Esophagus squamous epithelium (tissue), 5 donors: ENCODE measurements around the gene CASKIN1. TPM values are rescaled to one million over a fixed set of nuclear protein-coding genes. Genes with fewer than 3 reads are reported as not detected.

Experiments used
- DNase-seq: peaks from one replicate; lab custom pipeline; 2025; lab: John Stamatoyannopoulos, UW
- H3K27ac ChIP-seq, 4 donors: fragments of 200-600 bp; sonication (generic); one replicate each; pipeline ENCODE4 v1.5.1; 2016 to 2019; ENCODE audit warnings: mild to moderate bottlenecking in 1 of 4
- H3K27me3 ChIP-seq, 4 donors: fragments of 200-600 bp; sonication (generic); 1 replicate in 3 of 4; 2 replicates in 1 of 4; pipeline versions ENCODE4 v1.5.1 to v1.6.0; 2017 to 2021; ENCODE audit warnings: antibody characterized with exemption in 1 of 4
- H3K36me3 ChIP-seq, 3 donors: fragments of 200-600 bp; sonication (generic); one replicate each; pipeline ENCODE4 v1.5.1; 2016 to 2019
- H3K4me1 ChIP-seq, 3 donors: fragments of 200-600 bp; sonication (generic); one replicate each; pipeline ENCODE4 v1.5.1; 2017 to 2019
- H3K4me3 ChIP-seq, 4 donors: fragments of 200-600 bp; sonication (generic); 1 replicate in 3 of 4; 2 replicates in 1 of 4; pipeline ENCODE4 v1.5.1; 2016 to 2019; ENCODE audit warnings: mild to moderate bottlenecking in 2 of 4, moderate library complexity in 1 of 4
- H3K9me3 ChIP-seq, 3 donors: fragments of 200-600 bp; sonication (generic); one replicate each; pipeline ENCODE4 v1.5.1; 2016 to 2019
- CTCF ChIP-seq, 6 experiments: fragments of 450-650 bp in 4 of 6; fragments of 200-600 bp in 2 of 6; sonication (generic) in 2 of 6; IDR thresholded peaks; one replicate each; pipeline ENCODE4 v1.5.1; 2016 to 2019; ENCODE audit warnings: antibody characterized with exemption in 6 of 6, mild to moderate bottlenecking in 4 of 6, moderate library complexity in 4 of 6
- POLR2A ChIP-seq, 4 donors: fragments of 450-650 bp; IDR thresholded peaks; one replicate each; pipeline ENCODE4 v1.6.1; 2017; ENCODE audit warnings: antibody characterized with exemption in 4 of 4, mild to moderate bottlenecking in 4 of 4, moderate library complexity in 3 of 4
- WGBS, 2 donors: methylation state at CpG; one replicate each; pipeline ENCODE4 v1.1.5; 2018; 5-methylcytosine and 5-hydroxymethylcytosine counted together
- intact Hi-C: fragments of 100-400 bp; cut with DNase I; formaldehyde crosslinking; loops from one replicate; pipeline ENCODE4 v1.15.0; 2022
- total RNA-seq, 4 donors: library from RNA; depleted of rRNA; stranded (reverse); fragments of >200 nt; gene quantifications; one replicate each; pipeline ENCODE4 v1.1.0, GENCODE V29; 2016
- donor health status: DM: yes; HTN: yes; CAD: no.

The CASKIN1 gene
- total RNA-seq, 4 donors from 2014 or later, result 0.04 to 0.38 TPM; not detected in 2

DNA sequence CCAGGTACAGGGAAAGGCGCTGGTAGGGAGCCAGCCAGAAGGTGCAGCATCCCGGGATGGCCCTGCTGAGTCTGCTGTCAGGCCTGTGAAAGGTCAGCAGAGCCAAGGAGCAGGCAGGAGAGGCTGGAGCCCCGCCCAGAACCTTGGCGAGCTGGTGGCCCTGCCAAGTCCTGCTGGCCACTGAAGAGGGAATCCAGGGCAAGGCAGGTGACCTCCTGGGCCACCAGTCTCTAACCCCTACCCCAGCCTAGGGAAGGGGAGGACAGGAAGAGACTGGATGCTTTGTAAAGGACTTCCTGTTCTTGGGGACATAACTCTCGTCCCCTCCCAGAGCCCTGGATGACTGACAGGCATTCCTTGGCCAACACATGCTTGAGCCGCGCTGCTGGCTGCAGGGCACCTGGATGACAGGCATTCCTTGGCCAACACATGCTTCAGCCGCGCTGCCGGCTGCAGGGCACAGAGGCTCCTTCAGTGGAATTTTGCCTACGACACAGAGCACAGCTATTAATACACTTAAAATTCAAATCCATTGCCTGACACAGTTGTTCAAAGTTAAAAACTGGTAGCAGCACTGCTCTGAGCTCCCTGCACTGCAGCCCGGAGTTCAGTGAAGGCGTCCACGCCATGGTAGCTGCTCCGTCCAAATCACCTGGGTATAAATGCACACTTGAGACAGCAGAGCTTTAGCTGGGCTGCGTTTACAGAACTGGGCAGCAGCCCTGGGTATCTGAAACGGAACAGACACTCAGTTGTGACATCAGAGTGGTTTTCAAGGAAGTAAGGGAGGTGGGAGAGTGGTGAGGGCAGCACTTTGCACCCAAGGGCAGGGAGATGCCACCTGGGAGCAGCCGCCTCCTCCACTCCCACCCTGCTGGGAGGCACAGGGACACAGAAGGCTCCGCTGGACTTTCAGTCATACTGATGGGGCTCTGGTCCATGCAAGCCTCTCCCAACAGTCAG, 16.2 kb upstream of the CASKIN1 start:
- TF ChIP-seq POLR2A (IDR thresholded peaks at IDR 0.05), result no peak
- TF ChIP-seq CTCF (IDR thresholded peaks at IDR 0.05), result no peak
- Histone ChIP-seq H3K36me3 (peaks cover 11 to 30% (median 17%) of the 10 kb centered on the region in 3 donors), H3K9me3 (no peaks in the 10 kb centered on the region), H3K4me1 (peaks cover 20 to 40% (median 25%) of the 10 kb centered on the region in 3 donors), H3K27me3 (no peaks in the 10 kb centered on the region), H3K27ac (peak overlapping the region in 1 of 4 donors; percentile 8), H3K4me3 (peak overlapping the region in 1 of 4 donors; percentile 92)
- WGBS, 2 donors, result 14 to 86% methylated on average over 2 to 7 of the region's 19 CpGs
- intact Hi-C loops, result no loop called here
- DNase-seq, result no peak

GRCh38 chr16:2211923-2212347, 15.5 kb upstream of the CASKIN1 start:
- Histone ChIP-seq H3K4me3 (no peak overlapping the region), H3K27me3 (no peaks in the 10 kb centered on the region), H3K9me3 (no peaks in the 10 kb centered on the region), H3K4me1 (peaks cover 22 to 44% (median 28%) of the 10 kb centered on the region in 3 donors), H3K27ac (peak overlapping the region in 1 of 4 donors; percentile 8), H3K36me3 (peaks cover 14 to 37% (median 24%) of the 10 kb centered on the region in 3 donors)
- DNase-seq, result no peak
- TF ChIP-seq POLR2A (IDR thresholded peaks at IDR 0.05), result no peak
- no peak for TF ChIP-seq CTCF (IDR thresholded peaks at IDR 0.05)
- intact Hi-C loops, result no loop called here
- 60% methylated on average over 4 of the region's 11 CpGs; no CpG with 5 or more reads in 1 of the 2 donors for WGBS, 2 donors

DNA sequence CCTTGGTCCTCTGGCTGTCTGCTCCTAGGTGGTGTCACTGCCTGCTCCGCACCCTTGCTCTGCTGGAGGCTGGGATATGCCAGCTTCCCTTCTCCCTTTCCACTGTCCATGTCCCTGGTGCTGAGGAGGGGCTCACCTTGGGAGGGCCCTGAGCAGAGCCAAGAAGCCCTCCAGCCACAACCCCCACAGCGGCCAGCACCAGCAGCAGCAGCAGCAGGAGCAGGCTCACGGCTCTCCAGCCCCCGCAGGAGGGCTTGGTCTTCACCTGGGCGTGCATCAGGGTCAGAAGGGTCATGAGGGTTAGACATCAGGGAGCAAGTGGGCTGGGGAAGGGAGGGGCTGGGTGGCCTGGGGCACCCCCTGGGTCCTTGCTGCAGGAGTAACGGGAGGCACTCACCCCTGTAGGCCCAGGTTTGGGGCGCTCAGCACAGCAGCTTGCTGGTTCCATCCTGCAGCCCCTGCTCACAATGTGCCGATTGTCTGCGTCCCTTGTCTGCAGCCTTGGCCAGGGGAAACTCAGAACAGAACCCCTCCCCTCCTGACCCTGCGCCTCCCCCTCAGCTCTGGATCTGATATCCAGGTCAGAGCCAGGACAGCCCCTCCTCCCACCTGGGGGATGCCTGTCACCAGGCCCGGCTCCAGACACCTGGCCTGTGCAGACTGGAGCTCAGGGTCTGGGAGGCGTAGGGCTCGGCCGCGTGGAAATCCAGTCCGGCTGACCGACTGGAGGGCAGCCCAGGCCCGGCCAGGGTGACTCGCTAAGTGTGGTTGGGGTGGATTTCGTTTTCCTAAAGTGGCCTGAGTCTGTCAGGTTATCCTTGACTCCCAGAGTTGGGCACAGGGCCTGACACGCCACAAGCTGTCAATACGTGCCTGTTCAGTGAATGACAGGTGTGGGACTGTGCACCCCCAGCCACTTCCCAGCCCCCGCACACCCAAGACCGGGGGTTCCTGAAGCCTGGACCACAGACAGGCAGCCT, 14.3 kb upstream of the CASKIN1 start, which contains the start of gene BRICD5:
Gene BRICD5 (minus strand): TSS at position 478 of the 980 bp plus-strand sequence. CDS start 30 bp downstream, at position 448.
- Histone ChIP-seq H3K27ac (peak within 1 kb of the TSS in 1 of 4 donors; percentile 8), H3K9me3 (no peaks in the 10 kb centered on the region), H3K36me3 (peaks cover 14 to 43% (median 25%) of the 10 kb centered on the region in 3 donors), H3K27me3 (no peaks in the 10 kb centered on the region), H3K4me3 (no peak within 1 kb of the TSS), H3K4me1 (peaks cover 33 to 53% (median 40%) of the 10 kb centered on the region in 3 donors)
- WGBS, 2 donors, result 45 to 55% methylated on average over 5 to 7 of the region's 24 CpGs
- TF ChIP-seq POLR2A (IDR thresholded peaks at IDR 0.05), result no peak
- no peak for TF ChIP-seq CTCF (IDR thresholded peaks at IDR 0.05)
- intact Hi-C loops, result no loop called here
- no peak for DNase-seq

GRCh38 chr16:2210009-2210332, 13.6 kb upstream of the CASKIN1 start:
- 87% methylated on average over 11 of the region's 17 CpGs; no CpG with 5 or more reads in 1 of the 2 donors for WGBS, 2 donors
- intact Hi-C loops, result no loop called here
- Histone ChIP-seq H3K4me3 (no peak overlapping the region), H3K36me3 (peaks cover 14 to 43% (median 25%) of the 10 kb centered on the region in 3 donors), H3K27ac (no peak overlapping the region), H3K4me1 (peaks cover 33 to 49% (median 42%) of the 10 kb centered on the region in 3 donors), H3K27me3 (no peaks in the 10 kb centered on the region), H3K9me3 (no peaks in the 10 kb centered on the region)
- no peak for DNase-seq
- TF ChIP-seq POLR2A (IDR thresholded peaks at IDR 0.05) (no peak), CTCF (IDR thresholded peaks at IDR 0.05) (no peak)
